ENCODE results near the gene MBD1. TPM values are rescaled to one million over a fixed set of nuclear protein-coding genes. Genes with fewer than 3 reads are reported as not detected.
A peak's percentile ranks its signal among the peaks of the same experiment; 100 is the strongest.
"Not testable (repeated sequence)": the region's sequence is repeated elsewhere in the genome, so short reads cannot be mapped to it uniquely, and the experiment has no call there.

Gene MBD1
- total and polyA plus RNA-seq, 3 donors from 2014 or later: 181 to 225 (median 200) TPM

GRCh38 chr18:50311650-50312049, 30.3 kb upstream of the MBD1 start:
- Histone ChIP-seq H3K4me3 (no peak overlapping the region), H3K9me3 (no peaks in the 10 kb centered on the region), H3K4me1 (peaks cover 6% of the 10 kb centered on the region), H3K27me3 (no peaks in the 10 kb centered on the region), H3K36me3 (ENCODE audit: low read depth, missing control alignments) (no peaks in the 10 kb centered on the region), H3K27ac (no peak overlapping the region)
- TF ChIP-seq CTCF (IDR thresholded peaks at IDR 0.05) (no peak), POLR2A (IDR thresholded peaks at IDR 0.05) (no peak)
- intact Hi-C loops (cut with DNase I; ENCODE audit: low total_unique reads): no loop called here
- DNase-seq: no peak
- 88 to 95% methylated on average over 3 of the region's 3 CpGs for WGBS, 2 donors

DNA sequence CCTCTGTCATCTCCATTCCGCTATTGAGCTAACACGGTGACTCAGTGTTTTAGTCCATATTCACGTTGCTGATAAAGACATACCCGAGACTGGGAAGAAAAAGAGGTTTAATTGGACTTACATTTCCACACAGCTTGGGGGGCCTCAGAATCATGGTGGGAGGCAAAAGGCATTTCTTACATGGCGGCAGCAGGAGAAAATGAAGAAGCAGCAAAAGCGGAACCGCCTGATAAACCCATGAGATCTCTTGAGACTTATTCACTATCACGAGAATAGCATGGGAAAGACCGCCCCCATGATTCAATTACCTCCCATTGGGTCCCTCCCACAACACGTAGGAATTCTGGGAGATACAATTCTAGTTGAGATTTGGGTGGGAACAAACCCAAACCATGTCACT, 28.8 kb upstream of the MBD1 start:
- intact Hi-C loops (cut with DNase I; ENCODE audit: low total_unique reads): no loop called here
- TF ChIP-seq CTCF (IDR thresholded peaks at IDR 0.05) (no peak), POLR2A (IDR thresholded peaks at IDR 0.05) (no peak)
- no peak overlapping the region for H3K27ac ChIP-seq
- H3K4me1 ChIP-seq: peaks cover 6% of the 10 kb centered on the region
- WGBS, 2 donors: 82 to 83% methylated on average over 10 of the region's 10 CpGs
- no peak for DNase-seq
- no peaks in the 10 kb centered on the region for H3K27me3 ChIP-seq
- H3K36me3 ChIP-seq (ENCODE audit: low read depth, missing control alignments): no peaks in the 10 kb centered on the region
- H3K9me3 ChIP-seq: no peaks in the 10 kb centered on the region
- no peak overlapping the region for H3K4me3 ChIP-seq

GRCh38 chr18:50308851-50309250, 27.5 kb upstream of the MBD1 start:
- intact Hi-C loops (cut with DNase I; ENCODE audit: low total_unique reads); H3K9me3 ChIP-seq; H3K27me3 ChIP-seq; H3K4me1 ChIP-seq; H3K36me3 ChIP-seq (ENCODE audit: low read depth, missing control alignments); H3K27ac ChIP-seq; H3K4me3 ChIP-seq; DNase-seq: not testable (repeated sequence)
- 61 to 63% methylated on average over 5 of the region's 5 CpGs for WGBS, 2 donors

DNA sequence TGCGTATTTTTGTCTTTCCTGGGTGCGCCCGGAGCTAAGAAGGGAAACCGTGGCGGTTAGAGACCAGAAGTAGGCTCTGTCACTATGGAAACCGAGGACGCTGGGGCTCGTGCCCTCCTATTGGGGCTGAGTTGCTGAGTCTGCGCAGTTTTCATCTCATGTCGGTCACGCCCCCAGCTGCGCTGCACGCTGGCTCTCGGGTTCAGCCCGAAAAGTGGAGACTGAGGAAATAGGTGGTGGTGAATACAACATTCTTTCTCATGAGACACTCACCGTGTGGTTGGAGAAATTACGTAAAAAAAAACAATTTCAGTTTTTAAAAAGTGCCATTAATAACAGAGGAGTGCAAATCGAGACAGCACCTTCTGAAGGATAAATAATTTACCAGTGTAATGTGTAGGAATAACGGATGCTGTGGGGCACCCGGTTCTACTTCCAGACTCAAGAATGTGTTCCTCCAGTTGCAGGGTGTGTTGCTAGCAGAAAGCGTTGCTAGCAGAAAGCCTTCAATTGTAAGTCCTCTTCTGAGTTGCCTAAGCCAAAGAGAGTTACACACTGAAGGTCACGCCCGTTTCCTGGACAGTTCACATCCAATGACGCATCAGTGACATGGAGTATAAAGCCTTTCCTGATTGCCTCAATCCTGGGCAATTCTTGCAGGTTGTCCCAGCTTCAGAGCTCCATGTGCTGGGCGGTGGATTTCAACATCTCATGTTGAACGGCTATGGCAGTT, 26.6 kb upstream of the MBD1 start:
- TF ChIP-seq CTCF (IDR thresholded peaks at IDR 0.05) (no peak), POLR2A (IDR thresholded peaks at IDR 0.05) (no peak)
- intact Hi-C loops (cut with DNase I; ENCODE audit: low total_unique reads): no loop called here
- H3K27ac ChIP-seq: no peak overlapping the region
- peak; percentile 96 for DNase-seq
- no peaks in the 10 kb centered on the region for H3K27me3 ChIP-seq
- no peaks in the 10 kb centered on the region for H3K36me3 ChIP-seq (ENCODE audit: low read depth, missing control alignments)
- peaks cover 6% of the 10 kb centered on the region for H3K4me1 ChIP-seq
- H3K4me3 ChIP-seq: peak overlapping the region; percentile 38 to 60
- no peaks in the 10 kb centered on the region for H3K9me3 ChIP-seq
- 5 to 6% methylated on average over 23 to 26 of the region's 26 CpGs for WGBS, 2 donors

- intact Hi-C loops (cut with DNase I; ENCODE audit: low total_unique reads): no loop called here
- Histone ChIP-seq H3K27ac (no peak overlapping the region), H3K4me1 (peaks cover 6% of the 10 kb centered on the region), H3K9me3 (no peaks in the 10 kb centered on the region), H3K4me3 (peak overlapping the region; percentile 38 to 60), H3K36me3 (ENCODE audit: low read depth, missing control alignments) (no peaks in the 10 kb centered on the region), H3K27me3 (no peaks in the 10 kb centered on the region)
- DNase-seq: no peak
- TF ChIP-seq CTCF (IDR thresholded peaks at IDR 0.05) (no peak), POLR2A (IDR thresholded peaks at IDR 0.05) (no peak)
- 1% methylated on average over 8 of the region's 8 CpGs for WGBS, 2 donors
These were observed 26.0 kb upstream of the MBD1 start for GRCh38 chr18:50307400-50307737.

Data from testis (tissue), 3 donors.